Osteocyte (in vitro differentiated cells): ENCODE measurements around the gene FBXO41. TPM values are rescaled to one million over a fixed set of nuclear protein-coding genes. Genes with fewer than 3 reads are reported as not detected.

ENCODE experiments used
- DNase-seq: peaks from one replicate; pipeline ENCODE4 v3.0.0; 2021; ENCODE audit warnings: mixed read lengths; ENCODE audit not compliant: unreplicated experiment; ENCODE audit errors: extremely low spot score
- H3K27ac Mint-ChIP-seq: one replicate; pipeline ENCODE4 v1.8.0; 2021; ENCODE audit warnings: mild to moderate bottlenecking, mixed read lengths; ENCODE audit not compliant: unreplicated experiment
- H3K27me3 Mint-ChIP-seq: one replicate; pipeline ENCODE4 v1.8.0; 2021; ENCODE audit warnings: mixed read lengths; ENCODE audit not compliant: unreplicated experiment
- H3K36me3 Mint-ChIP-seq: one replicate; pipeline ENCODE4 v1.8.0; 2021; ENCODE audit warnings: mixed read lengths; ENCODE audit not compliant: unreplicated experiment
- H3K4me1 Mint-ChIP-seq: one replicate; pipeline ENCODE4 v1.8.0; 2021; ENCODE audit warnings: mixed read lengths; ENCODE audit not compliant: unreplicated experiment
- H3K4me3 Mint-ChIP-seq: one replicate; pipeline ENCODE4 v1.8.0; 2021; ENCODE audit warnings: mild to moderate bottlenecking, moderate library complexity, mixed read lengths; ENCODE audit not compliant: unreplicated experiment
- H3K9me3 Mint-ChIP-seq: one replicate; pipeline ENCODE4 v1.8.0; 2021; ENCODE audit warnings: mixed read lengths; ENCODE audit not compliant: unreplicated experiment
- total RNA-seq: library from RNA; stranded (reverse); gene quantifications from 2 replicates; pipeline ENCODE4 v1.2.1, GENCODE V29; 2021
- TF ChIP-seq, protein P1 (sequence below): fragments of 200-600 bp; sonication (generic); IDR thresholded peaks from 2 replicates; pipeline ENCODE4 v1.5.0; 2021; ENCODE audit warnings: antibody characterized with exemption, mild to moderate bottlenecking, moderate library complexity

The FBXO41 gene
- total RNA-seq, 1 donor from 2014 or later, result 1.6 TPM

DNA sequence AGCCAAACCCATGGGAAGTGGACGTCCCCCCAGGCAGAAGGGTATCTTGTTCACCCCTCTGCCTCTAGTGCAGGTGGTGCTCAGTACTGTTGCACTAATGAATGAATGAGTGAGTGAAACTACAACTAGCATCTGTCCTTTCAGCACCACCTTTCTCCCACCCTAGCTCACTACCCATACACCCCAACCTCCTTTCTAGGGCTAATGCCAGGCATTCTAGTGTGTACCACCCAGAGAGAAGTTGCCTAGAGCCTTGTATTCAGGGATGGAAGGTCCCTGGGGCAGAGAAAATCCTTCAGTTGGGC is 27.7 kb downstream of the FBXO41 start:
- DNase-seq, result no peak
- Mint-ChIP-seq H3K4me1 (no peaks in the 10 kb centered on the region), H3K27me3 (peaks cover 6% of the 10 kb centered on the region), H3K27ac (no peak overlapping the region), H3K9me3 (no peaks in the 10 kb centered on the region), H3K36me3 (peaks cover 17% of the 10 kb centered on the region), H3K4me3 (no peak overlapping the region)
- TF ChIP-seq, protein P1, sequence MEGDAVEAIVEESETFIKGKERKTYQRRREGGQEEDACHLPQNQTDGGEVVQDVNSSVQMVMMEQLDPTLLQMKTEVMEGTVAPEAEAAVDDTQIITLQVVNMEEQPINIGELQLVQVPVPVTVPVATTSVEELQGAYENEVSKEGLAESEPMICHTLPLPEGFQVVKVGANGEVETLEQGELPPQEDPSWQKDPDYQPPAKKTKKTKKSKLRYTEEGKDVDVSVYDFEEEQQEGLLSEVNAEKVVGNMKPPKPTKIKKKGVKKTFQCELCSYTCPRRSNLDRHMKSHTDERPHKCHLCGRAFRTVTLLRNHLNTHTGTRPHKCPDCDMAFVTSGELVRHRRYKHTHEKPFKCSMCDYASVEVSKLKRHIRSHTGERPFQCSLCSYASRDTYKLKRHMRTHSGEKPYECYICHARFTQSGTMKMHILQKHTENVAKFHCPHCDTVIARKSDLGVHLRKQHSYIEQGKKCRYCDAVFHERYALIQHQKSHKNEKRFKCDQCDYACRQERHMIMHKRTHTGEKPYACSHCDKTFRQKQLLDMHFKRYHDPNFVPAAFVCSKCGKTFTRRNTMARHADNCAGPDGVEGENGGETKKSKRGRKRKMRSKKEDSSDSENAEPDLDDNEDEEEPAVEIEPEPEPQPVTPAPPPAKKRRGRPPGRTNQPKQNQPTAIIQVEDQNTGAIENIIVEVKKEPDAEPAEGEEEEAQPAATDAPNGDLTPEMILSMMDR, result no peak

DNA sequence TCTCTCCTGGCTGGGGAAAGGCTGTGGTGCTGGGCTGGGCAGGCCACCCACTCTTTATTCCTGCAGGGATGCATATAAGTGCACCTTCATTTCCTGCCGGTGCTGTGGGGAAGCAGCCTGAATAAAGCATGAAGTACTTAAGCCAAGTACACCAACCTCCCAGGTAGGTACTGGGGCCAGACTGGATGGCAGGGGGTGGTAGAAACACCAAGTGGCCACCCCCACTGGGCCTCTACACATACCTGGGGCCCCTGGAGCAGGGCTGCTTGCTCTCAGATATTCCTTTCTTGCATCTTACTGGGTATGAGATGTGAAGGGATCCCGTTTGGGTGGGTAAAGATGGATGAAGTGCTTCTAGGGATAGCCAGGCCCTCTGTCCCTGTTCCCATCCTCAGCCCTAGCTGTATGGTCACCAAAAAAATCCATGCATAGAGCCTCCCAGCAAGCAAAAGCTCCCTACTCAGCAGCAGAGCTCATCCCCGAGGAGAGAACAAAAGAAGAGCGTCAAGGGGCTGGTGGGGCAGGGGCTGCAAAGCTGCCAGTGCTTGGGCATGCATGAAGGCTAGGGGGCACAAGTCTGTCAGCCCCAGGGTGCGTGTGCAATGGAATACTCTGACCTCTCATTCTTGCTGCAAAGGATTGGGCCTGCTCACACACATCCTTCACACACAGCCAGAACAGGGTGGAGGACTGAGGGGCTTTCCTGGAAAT is 28.2 kb downstream of the FBXO41 start:
- no peak for DNase-seq
- Mint-ChIP-seq H3K9me3 (no peaks in the 10 kb centered on the region), H3K4me3 (no peak overlapping the region), H3K4me1 (no peaks in the 10 kb centered on the region), H3K27ac (no peak overlapping the region), H3K36me3 (peaks cover 18% of the 10 kb centered on the region), H3K27me3 (peaks cover 3% of the 10 kb centered on the region)
- TF ChIP-seq, protein P1, result no peak

GRCh38 chr2:73255007-73255644 is 29.2 kb downstream of the FBXO41 start:
- Mint-ChIP-seq H3K4me1 (no peaks in the 10 kb centered on the region), H3K27me3 (no peaks in the 10 kb centered on the region)
- DNase-seq, result no peak

DNA sequence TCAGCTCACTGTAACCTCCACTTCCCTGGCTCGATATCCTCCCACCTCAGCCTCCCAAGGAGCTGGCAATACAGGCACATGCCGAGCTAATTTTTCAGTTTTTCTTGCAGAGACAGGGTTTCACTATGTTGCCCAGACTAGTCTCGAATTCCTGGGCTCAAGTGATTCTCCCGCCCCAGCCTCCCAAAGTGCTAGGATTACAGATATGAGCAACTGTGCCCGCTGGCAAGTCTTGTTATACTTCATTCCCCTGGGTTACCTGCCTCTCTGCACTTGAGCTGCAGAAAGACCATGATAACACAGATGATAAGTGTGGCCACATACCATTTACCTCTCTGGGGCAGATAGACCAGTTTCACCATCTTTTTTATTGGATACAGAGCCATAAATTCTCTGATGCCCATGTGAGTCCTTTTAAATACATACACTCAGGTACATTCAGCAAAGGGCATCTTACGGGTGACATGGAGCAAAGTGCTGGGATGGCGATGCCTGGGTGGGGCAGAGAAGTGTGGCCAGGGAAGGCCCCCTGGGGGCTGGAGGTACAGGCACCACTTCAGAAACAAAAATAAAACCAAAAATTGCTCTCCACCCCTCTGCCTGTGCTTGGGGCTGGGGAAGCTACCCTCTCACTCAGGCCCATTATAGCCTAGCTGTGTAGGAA is 29.8 kb downstream of the FBXO41 start:
- Mint-ChIP-seq H3K4me1 (no peaks in the 10 kb centered on the region), H3K27me3 (no peaks in the 10 kb centered on the region), H3K4me3 (no peak overlapping the region), H3K27ac (no peak overlapping the region), H3K9me3 (no peaks in the 10 kb centered on the region), H3K36me3 (peaks cover 34% of the 10 kb centered on the region)
- DNase-seq, result no peak
- TF ChIP-seq, protein P1, result no peak

More at GRCh38 chr2:73255007-73255644, 29.2 kb downstream of the FBXO41 start:
- Mint-ChIP-seq H3K36me3 (peaks cover 28% of the 10 kb centered on the region), H3K27ac (no peak overlapping the region), H3K4me3 (no peak overlapping the region), H3K9me3 (no peaks in the 10 kb centered on the region)
- TF ChIP-seq, protein P1, result no peak

DNA sequence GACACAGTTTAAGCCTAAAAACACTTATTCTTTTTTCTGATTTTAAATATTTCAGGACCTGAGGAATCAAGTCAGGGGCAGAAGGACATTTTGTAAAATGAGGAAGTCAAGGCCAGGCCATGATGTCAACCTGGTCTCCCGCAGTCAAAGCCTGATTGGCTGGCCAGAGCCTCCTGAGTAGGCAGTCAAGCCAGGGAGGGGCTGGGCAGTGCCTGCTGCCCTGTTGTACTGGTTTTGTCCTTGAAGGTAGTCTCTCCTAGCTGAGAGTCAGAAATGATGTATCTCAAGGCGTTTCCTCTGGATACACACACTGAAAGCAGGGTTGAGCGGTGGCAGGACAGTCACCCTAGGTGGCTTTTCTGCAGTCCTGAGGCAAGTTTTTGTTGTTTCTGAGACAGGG is 30.4 kb downstream of the FBXO41 start:
- Mint-ChIP-seq H3K4me3 (no peak overlapping the region), H3K27ac (no peak overlapping the region), H3K9me3 (no peaks in the 10 kb centered on the region), H3K27me3 (no peaks in the 10 kb centered on the region), H3K36me3 (peaks cover 38% of the 10 kb centered on the region), H3K4me1 (no peaks in the 10 kb centered on the region)
- TF ChIP-seq, protein P1, result no peak
- DNase-seq, result no peak
